ENCODE data around the gene PLPP1. TPM values are rescaled to one million over a fixed set of nuclear protein-coding genes. Genes with fewer than 3 reads are reported as not detected.
"Not testable (repeated sequence)": the region's sequence is repeated elsewhere in the genome, so short reads cannot be mapped to it uniquely, and the experiment has no call there.

PLPP1 gene
- total RNA-seq, 2 donors from 2014 or later: 53.0 to 85.7 TPM

DNA sequence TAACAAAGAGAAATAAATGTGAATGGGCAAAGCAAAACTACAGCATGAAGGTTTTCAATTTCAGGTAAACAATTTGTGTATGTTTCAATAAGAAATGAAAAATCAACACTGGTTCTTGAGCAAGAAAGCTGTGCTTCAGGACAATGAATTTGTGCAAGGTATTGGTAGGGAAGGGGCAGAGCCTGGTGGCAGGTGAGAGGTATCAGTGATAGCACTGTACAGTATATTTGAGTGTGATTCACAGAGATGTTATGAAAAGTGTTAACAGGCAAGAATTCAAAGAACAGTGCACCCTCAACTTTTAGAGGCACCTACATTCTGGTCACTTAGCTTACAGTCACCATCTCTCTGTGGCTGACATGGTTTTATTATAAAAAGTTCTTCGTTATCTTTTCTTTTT lies 25.7 kb downstream of the PLPP1 start:
- no peak overlapping the region for H3K4me3 ChIP-seq
- no peaks in the 10 kb centered on the region for H3K36me3 ChIP-seq
- H3K9ac ChIP-seq (ENCODE audit: low read depth in 2 of 2, low read length in 2 of 2): no peak overlapping the region
- H3K9me3 ChIP-seq: no peaks in the 10 kb centered on the region
- no peaks in the 10 kb centered on the region for H3K27me3 ChIP-seq
- intact Hi-C loops (cut with DNase I): no loop called here
- no peak for DNase-seq
- peaks cover 7% of the 10 kb centered on the region for H3K4me1 ChIP-seq
- TF ChIP-seq, protein P1, sequence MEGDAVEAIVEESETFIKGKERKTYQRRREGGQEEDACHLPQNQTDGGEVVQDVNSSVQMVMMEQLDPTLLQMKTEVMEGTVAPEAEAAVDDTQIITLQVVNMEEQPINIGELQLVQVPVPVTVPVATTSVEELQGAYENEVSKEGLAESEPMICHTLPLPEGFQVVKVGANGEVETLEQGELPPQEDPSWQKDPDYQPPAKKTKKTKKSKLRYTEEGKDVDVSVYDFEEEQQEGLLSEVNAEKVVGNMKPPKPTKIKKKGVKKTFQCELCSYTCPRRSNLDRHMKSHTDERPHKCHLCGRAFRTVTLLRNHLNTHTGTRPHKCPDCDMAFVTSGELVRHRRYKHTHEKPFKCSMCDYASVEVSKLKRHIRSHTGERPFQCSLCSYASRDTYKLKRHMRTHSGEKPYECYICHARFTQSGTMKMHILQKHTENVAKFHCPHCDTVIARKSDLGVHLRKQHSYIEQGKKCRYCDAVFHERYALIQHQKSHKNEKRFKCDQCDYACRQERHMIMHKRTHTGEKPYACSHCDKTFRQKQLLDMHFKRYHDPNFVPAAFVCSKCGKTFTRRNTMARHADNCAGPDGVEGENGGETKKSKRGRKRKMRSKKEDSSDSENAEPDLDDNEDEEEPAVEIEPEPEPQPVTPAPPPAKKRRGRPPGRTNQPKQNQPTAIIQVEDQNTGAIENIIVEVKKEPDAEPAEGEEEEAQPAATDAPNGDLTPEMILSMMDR (IDR thresholded peaks at IDR 0.05): no peak
- peak overlapping the region; percentile 71 for H3K27ac ChIP-seq

DNA sequence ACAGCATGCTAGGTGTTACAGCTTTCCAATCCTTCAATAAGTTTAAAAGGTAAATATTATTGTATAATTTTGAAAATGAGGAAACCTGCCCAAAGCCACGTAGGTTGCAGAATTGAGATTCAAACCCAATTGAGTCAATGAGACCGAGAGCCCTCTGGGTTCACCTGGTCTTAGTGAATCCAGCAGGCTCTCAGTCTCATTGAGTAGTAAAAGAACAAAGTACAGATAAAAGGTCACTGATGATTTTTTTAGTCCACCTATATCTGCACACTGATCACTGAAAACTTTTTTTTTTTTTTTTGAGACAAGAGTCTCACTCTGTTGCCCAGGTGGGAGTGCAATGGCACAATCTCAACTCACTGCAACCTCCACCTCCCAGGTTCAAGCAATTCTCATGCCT lies 27.2 kb downstream of the PLPP1 start:
- no peaks in the 10 kb centered on the region for H3K9me3 ChIP-seq
- intact Hi-C loops (cut with DNase I): no loop called here
- TF ChIP-seq, protein P1 (IDR thresholded peaks at IDR 0.05): no peak
- H3K27ac ChIP-seq: no peak overlapping the region
- no peaks in the 10 kb centered on the region for H3K27me3 ChIP-seq
- H3K36me3 ChIP-seq: no peaks in the 10 kb centered on the region
- no peak overlapping the region for H3K4me3 ChIP-seq
- no peak overlapping the region for H3K9ac ChIP-seq (ENCODE audit: low read depth in 2 of 2, low read length in 2 of 2)
- no peak for DNase-seq
- peaks cover 13% of the 10 kb centered on the region for H3K4me1 ChIP-seq

DNA sequence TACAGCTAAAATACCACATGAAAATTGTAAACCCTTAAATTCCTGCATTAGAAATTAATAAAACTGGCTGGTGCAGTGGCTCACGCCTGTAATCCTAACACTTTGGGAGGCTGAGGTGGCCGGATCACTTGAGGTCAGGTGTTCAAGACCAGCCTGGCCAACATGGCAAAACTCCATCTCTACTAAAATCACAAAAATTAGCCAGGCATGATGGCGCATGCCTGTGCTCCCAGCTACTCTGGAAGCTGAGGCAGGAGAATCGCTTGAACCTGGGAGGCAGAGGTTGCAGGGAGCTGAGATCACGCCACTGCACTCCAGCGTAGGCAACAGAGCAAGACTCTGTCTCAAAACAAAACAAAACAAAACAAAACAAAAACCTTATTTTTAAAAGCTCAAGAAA lies 29.1 kb downstream of the PLPP1 start:
- H3K9ac ChIP-seq (ENCODE audit: low read depth in 2 of 2, low read length in 2 of 2); H3K4me3 ChIP-seq; H3K27ac ChIP-seq; H3K9me3 ChIP-seq; DNase-seq; H3K27me3 ChIP-seq; intact Hi-C loops (cut with DNase I); H3K36me3 ChIP-seq: not testable (repeated sequence)
- H3K4me1 ChIP-seq: peaks cover 13% of the 10 kb centered on the region

DNA sequence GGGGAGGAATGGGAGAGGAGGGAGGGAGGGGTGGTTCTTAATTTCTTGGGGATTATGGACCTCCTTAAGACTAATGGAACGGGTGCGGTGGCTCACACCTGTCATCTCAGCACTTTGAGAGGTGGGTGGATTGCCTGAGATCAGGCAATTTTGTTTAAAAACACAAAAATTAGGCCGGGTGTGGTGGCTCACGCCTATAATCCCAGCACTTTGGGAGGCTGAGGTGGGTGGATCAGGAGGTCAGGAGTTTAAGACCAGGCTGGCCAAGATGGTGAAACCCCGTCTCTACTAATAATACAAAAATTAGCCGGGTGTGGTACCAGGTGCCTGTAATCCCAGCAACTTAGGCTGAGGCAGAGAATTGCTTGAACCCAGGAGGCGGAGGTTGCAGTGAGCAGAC lies 30.8 kb downstream of the PLPP1 start:
- H3K4me1 ChIP-seq: peaks cover 13% of the 10 kb centered on the region
- intact Hi-C loops (cut with DNase I); H3K36me3 ChIP-seq; H3K9me3 ChIP-seq; H3K4me3 ChIP-seq; H3K9ac ChIP-seq (ENCODE audit: low read depth in 2 of 2, low read length in 2 of 2); H3K27me3 ChIP-seq; DNase-seq; H3K27ac ChIP-seq: not testable (repeated sequence)

DNA sequence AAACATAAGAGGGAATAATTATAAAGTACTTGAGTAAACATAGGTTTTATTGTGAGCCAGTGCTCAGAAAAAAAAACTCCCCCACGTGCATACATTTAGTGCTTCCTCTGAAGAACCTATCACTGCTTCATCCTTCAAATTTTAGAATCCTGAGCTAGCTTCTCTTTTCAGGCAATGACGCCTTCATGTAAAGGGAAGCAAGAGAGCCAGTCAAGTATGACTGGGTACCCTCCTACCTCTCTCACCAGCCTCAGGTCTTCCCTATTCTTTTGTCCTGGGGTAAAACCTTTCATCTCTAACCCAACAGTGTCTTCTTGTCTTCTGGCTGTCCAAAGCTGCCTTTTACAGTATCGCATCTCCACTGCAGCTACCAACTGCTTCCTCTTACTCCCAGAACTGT lies 32.0 kb downstream of the PLPP1 start:
- Histone ChIP-seq H3K27ac (no peak overlapping the region), H3K9ac (ENCODE audit: low read depth in 2 of 2, low read length in 2 of 2) (no peak overlapping the region), H3K27me3 (no peaks in the 10 kb centered on the region), H3K4me1 (peaks cover 13% of the 10 kb centered on the region), H3K36me3 (no peaks in the 10 kb centered on the region), H3K9me3 (no peaks in the 10 kb centered on the region), H3K4me3 (no peak overlapping the region)
- intact Hi-C loops (cut with DNase I): no loop called here
- TF ChIP-seq, protein P1 (IDR thresholded peaks at IDR 0.05): no peak
- no peak for DNase-seq

DNA sequence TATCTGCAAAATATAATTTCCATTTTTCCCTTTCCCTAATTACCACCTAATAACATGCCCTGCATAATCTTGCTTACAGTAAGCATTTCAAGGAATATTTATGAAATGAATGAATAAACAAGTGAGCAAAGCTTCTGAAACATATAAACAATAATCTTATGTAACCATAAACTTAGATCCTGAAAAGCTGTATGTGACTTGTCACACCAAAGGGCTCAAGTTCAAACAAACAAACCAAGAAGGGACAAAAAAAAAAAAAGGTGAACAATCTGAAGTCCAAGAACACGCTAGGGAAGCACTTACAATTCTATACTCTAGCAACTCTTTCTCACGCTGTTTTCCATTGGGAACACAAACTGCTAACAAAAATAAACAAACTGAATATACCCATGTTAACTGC lies 36.3 kb downstream of the PLPP1 start:
- DNase-seq: no peak
- peaks cover 6% of the 10 kb centered on the region for H3K4me1 ChIP-seq

More for the DNA sequence above, 36.3 kb downstream of the PLPP1 start:
- H3K9ac ChIP-seq (ENCODE audit: low read depth in 2 of 2, low read length in 2 of 2): no peak overlapping the region
- intact Hi-C loops (cut with DNase I): no loop called here
- no peak overlapping the region for H3K4me3 ChIP-seq
- no peaks in the 10 kb centered on the region for H3K9me3 ChIP-seq
- no peaks in the 10 kb centered on the region for H3K36me3 ChIP-seq
- TF ChIP-seq, protein P1 (IDR thresholded peaks at IDR 0.05): no peak
- no peaks in the 10 kb centered on the region for H3K27me3 ChIP-seq
- no peak overlapping the region for H3K27ac ChIP-seq
